ENCODE measurements around the gene PIGS.

DNA sequence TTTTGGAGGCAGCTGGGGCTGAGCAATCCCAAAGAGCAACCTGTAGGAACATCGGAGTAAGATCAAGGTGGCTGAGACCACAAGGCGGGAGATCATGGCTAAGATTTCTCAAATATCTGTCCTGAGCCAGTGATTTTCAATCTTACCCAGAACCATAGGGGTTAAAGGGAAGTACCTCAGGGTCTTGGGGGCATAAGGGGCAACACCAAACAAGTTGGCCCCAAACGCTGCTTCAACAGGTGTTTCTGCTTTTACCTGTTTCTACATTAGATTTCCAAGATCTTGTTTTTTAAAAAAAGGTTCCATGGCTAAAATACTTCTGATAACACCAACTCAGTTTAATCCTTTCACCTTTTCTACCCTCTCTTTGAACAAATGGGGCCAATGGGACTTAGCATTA lies 16.3 kb downstream of the PIGS start:
- TF ChIP-seq, protein P1, sequence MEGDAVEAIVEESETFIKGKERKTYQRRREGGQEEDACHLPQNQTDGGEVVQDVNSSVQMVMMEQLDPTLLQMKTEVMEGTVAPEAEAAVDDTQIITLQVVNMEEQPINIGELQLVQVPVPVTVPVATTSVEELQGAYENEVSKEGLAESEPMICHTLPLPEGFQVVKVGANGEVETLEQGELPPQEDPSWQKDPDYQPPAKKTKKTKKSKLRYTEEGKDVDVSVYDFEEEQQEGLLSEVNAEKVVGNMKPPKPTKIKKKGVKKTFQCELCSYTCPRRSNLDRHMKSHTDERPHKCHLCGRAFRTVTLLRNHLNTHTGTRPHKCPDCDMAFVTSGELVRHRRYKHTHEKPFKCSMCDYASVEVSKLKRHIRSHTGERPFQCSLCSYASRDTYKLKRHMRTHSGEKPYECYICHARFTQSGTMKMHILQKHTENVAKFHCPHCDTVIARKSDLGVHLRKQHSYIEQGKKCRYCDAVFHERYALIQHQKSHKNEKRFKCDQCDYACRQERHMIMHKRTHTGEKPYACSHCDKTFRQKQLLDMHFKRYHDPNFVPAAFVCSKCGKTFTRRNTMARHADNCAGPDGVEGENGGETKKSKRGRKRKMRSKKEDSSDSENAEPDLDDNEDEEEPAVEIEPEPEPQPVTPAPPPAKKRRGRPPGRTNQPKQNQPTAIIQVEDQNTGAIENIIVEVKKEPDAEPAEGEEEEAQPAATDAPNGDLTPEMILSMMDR (conservative IDR thresholded peaks at IDR 0.05), result no peak
- TF ChIP-seq EZH2 (IDR thresholded peaks at IDR 0.05; ENCODE audit: low read depth), result no peak

Measured in PC-9 (cell line).